T-helper 1 cell treated with Interleukin-12 subunit alpha and Interleukin-12 subunit beta and Interleukin-4 antibody, amounts not matched to agents 30 ng/mL and 1 ng/mL, for 36 hours (primary cell): Measurements from ENCODE around the gene HOXB1. TPM values are rescaled to one million over a fixed set of nuclear protein-coding genes. Genes with fewer than 3 reads are reported as not detected.

ENCODE experiments used
- total RNA-seq: library from RNA; stranded (reverse); gene quantifications from 2 replicates; pipeline ENCODE4 v1.2.3, GENCODE V29; 2022

HOXB1 gene
- total RNA-seq, 1 donor from 2014 or later, result not detected

Other genes starting within 250 kb of the HOXB1 start
- gene SKAP1, start 100.8 kb downstream of the HOXB1 start, total RNA-seq, result 83.4 and 84.4 TPM in 2 replicates
- 37.5 and 38.1 TPM in 2 replicates for gene HOXB2, start 14.1 kb upstream of the HOXB1 start, total RNA-seq
- gene HOXB4, start 47.3 kb upstream of the HOXB1 start, total RNA-seq, result 9.0 and 10.0 TPM in 2 replicates
- 10.3 and 12.8 TPM in 2 replicates for gene HOXB3, start 59.2 kb upstream of the HOXB1 start, total RNA-seq
- 0.37 and 0.56 TPM in 2 replicates for gene HOXB5, start 62.8 kb upstream of the HOXB1 start, total RNA-seq
- 0.20 and 0.25 TPM in 2 replicates for gene HOXB6, start 74.0 kb upstream of the HOXB1 start, total RNA-seq
- gene HOXB7, start 80.0 kb upstream of the HOXB1 start, total RNA-seq, result 0.66 and 1.1 TPM in 2 replicates
- gene HOXB8, start 84.3 kb upstream of the HOXB1 start, total RNA-seq, result not detected in 2 replicates
- gene HOXB9, start 95.3 kb upstream of the HOXB1 start, total RNA-seq, result 0.10 and 0.15 TPM in 2 replicates
- gene PRAC1, start 191.5 kb upstream of the HOXB1 start, total RNA-seq, result not detected in 2 replicates
- not detected in 2 replicates for gene PRAC2, start 192.2 kb upstream of the HOXB1 start, total RNA-seq
- gene HOXB13, start 197.7 kb upstream of the HOXB1 start, total RNA-seq, result not detected in 2 replicates